ENCODE results near the gene UBE3B.

Gene UBE3B

DNA sequence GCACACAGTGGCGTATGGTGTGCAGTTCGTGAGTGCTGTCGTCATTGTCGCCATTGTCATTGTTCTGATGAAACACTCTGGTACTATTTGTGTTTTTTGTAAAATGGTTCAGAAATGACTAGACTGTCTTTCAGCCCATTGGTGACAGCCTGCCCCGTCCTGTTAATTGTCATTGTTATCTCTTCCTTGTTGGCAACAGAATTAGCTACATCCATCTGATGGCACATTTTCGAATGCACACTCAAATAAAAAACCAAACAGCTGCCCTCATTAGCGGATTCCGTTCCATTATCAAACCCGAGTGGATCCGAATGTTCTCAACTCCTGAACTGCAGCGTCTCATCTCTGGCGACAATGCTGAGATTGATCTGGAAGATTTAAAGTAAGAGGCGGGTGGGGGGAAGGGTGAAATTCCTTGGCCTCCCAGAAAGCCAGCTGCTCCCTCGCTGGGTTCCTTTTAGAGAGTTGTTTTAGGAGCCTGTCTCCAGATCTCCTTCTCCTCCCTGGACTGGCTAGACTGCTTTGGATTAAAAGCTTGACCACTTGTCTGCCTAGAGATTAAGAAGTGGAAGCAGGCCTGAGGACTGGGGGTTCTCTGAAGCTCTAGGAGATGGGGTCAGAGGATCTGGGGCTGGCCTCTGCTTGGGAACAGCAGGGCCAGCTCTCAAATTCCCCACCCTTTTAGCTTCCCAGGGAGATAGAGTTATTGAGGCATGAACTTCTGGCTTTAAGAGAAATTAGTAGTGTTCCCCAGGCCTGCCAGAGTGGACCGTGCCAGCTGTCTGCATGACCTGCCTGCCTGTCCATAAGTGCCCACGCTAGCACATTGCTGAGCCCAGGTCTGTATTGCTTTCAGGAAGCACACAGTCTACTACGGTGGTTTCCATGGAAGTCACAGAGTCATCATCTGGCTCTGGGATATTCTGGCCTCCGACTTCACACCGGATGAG lies 52.5 kb downstream of the UBE3B start:
- no peak for DNase-seq (ENCODE audit: low read depth, low spot score)

- no peak for DNase-seq (ENCODE audit: low read depth, low spot score)
Measured at GRCh38 chr12:109531411-109531810, 54.0 kb downstream of the UBE3B start.

GRCh38 chr12:109532721-109533486 lies 55.5 kb downstream of the UBE3B start:
- DNase-seq (ENCODE audit: low read depth, low spot score) = no peak

DNA sequence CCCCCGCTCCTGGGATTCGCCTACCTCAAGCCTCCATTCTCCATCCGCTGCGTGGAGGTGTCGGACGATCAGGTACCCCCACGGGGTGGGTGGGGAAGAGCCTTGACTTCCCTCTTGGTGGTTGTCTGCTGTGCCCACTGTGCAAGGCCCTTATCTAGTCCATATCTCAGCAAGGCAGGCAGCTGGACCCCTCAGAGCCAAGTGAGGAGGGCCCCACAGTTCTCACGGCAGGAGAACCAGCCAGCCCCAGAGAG lies 56.0 kb downstream of the UBE3B start:
- DNase-seq (ENCODE audit: low read depth, low spot score) = no peak

DNA sequence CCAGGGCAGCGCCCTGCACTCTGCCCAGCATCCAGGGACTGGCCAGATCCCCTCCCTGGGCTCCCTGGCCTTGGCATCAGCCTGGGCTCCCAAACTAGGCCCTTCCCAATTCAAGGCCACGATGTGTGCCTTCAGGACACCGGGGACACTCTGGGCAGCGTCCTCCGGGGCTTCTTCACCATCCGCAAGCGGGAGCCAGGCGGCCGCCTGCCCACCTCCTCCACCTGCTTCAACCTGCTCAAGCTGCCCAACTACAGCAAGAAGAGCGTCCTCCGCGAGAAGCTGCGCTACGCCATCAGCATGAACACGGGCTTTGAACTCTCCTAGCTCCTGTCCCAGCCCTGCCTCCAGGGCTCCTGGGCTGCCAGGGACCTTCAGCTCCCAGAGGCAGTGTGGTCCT lies 57.0 kb downstream of the UBE3B start:
- DNase-seq (ENCODE audit: low read depth, low spot score) = no peak

DNA sequence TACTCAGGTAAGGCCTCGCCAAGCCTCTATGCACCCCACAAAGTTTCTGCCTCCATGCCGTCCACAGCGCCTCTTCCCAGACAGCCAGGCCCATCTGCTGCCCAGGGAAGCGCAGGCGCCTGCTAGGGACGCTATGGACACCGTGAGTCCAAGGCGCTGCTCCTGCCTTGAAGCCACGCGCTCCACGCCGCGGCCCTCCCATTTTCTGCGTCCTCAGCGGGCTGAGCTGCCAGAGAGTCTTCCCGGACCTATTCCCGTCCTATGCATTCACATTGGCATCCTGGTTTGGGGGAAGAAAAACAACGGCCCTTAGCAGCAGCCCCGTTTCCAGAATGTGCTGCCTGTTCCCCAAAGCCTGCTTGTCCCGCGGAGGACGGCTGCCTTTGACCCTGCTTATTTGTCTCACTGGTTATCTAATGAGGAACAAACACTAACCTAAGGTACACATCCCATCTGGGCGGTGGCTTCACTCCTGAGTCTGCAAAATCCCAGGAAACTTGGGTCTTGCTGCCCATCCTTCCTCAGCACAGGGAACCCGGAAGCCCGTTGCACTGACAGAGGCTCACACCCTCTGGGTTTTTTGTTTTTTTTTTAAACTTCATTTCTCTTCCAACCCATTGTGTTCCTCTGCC lies 57.9 kb downstream of the UBE3B start:
- DNase-seq (ENCODE audit: low read depth, low spot score) = no peak

DNA sequence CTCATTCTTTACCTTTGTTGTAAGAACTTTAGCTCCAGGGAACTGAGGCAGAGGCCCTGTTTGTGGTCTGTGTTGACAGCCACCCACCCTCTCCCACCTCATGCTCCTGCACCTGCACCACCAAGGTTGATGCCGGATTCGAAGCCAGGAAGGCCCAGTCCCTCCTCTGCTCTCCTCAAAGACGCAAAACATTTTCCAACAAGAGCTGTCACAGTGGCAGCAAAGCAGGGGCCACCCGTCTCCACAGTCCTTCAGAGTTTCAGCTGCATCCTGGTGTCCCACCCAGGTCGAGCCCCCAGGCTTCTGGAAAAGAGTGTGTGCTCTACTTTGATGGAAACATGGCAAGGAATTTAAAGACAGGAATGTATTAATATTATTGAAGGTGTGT lies 58.4 kb downstream of the UBE3B start:
- DNase-seq (ENCODE audit: low read depth, low spot score) = no peak

- DNase-seq (ENCODE audit: low read depth, low spot score) = no peak
Measured at GRCh38 chr12:109537136-109537535, 59.7 kb downstream of the UBE3B start.

GRCh38 chr12:109538191-109538863 lies 60.9 kb downstream of the UBE3B start:
- no peak for DNase-seq (ENCODE audit: low read depth, low spot score)

DNA sequence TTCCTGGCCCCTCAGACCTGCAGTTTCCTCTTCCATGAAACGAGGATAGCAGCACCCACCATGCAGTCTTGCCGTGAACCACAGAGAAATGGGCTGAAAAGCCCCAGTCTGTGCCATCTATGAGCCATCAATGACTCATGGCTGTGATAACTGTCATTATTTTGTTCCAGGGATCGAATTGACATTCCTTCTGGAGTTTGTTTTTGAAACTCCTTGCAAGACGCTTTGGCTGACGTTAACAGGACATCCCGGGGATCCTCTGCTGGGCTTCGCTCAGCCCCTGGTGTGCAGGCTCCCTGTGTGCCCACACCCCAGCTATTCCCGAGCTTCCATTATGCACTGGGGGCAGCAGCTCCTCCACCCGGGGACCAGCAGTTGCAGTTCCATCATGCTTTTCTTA lies 62.1 kb downstream of the UBE3B start:
- no peak for DNase-seq (ENCODE audit: low read depth, low spot score)

- DNase-seq (ENCODE audit: low read depth, low spot score) = no peak
Measured at GRCh38 chr12:109540526-109541412, 63.3 kb downstream of the UBE3B start.

DNA sequence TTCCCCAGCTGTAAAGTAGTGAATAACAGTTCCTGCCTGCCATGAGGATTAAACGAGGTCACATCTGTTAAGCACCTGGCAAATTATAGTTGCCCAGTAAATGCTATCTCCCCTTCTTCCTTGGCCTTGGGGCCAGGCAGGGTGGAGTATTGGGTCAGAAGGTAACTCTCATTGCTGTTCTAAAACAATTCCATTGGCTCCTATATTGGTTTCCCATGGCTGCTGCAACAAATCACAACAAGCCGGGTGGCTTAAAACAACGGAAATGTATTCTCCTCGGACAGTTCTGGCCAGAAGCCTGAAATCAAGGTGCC lies 63.9 kb downstream of the UBE3B start:
- no peak for DNase-seq (ENCODE audit: low read depth, low spot score)

DNA sequence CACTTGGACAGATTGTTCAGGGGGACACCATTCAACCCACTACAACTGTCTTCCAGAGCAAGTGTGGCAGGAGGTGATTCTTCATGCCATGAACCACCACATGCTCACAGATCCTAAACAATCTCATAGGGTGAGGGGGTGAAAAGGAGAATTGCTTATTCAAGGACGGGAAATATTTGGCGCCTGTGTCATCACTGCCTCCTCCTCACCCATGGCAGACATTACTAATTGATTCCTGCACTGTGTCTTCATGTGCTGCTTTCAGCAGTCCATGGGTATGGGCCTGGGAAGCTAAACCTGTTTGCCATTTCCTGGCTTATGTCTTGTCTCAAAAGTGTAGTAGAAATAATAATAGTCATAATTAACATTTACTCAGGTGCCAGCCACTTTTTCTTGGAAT lies 64.6 kb downstream of the UBE3B start:
- DNase-seq (ENCODE audit: low read depth, low spot score) = no peak

- no peak for DNase-seq (ENCODE audit: low read depth, low spot score)
Measured at GRCh38 chr12:109542876-109543275, 65.4 kb downstream of the UBE3B start.

- DNase-seq (ENCODE audit: low read depth, low spot score) = no peak
Measured at GRCh38 chr12:109544955-109545531, 67.6 kb downstream of the UBE3B start.

- no peak for DNase-seq (ENCODE audit: low read depth, low spot score)
Measured at GRCh38 chr12:109545826-109546225, 68.4 kb downstream of the UBE3B start.

DNA sequence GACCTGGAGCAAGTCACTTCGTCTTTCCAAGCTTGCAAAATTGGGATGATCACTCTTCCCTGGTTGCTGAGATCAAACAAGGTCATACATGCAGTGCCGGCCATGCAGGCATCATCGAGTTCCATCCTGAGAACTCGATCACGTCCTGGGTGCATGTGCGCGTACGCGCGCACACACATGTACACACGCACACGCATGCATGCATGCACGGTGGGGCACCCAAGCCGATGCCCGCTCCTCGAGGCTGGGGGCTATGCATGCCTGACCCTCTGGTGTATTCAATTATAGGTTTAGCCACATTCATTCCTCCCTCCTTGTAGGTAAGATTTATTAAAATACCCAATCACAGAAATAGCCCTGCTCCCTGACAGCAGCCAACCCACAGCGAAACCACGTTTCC lies 69.9 kb downstream of the UBE3B start:
- no peak for DNase-seq (ENCODE audit: low read depth, low spot score)

DNA sequence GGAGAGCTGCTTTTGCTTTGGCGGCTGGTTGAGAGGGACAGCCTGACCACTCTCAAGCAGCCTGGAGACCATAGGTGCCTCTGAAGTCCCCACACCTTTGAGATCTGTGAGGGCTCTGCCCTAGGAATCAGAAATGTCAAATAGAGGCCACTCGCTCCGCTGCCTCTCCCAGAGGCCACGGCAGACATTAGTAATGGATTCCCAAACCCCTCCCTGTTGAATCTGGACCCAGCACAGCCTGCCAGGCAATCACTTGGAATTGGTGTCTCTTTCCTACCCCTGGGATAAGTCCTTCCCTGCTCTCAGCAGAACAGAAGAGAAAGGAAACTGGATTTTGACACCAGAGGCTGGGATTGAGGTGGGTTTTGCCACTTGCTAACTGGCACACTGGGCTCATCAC lies 70.8 kb downstream of the UBE3B start:
- DNase-seq (ENCODE audit: low read depth, low spot score) = no peak

GRCh38 chr12:109549613-109550270 lies 72.3 kb downstream of the UBE3B start:
- no peak for DNase-seq (ENCODE audit: low read depth, low spot score)

GRCh38 chr12:109550281-109550680 lies 72.8 kb downstream of the UBE3B start:
- no peak for DNase-seq (ENCODE audit: low read depth, low spot score)

All from activated CD4-positive, CD25-positive, alpha-beta regulatory T cell treated with anti-CD3 and anti-CD28 coated beads, Interleukin-2, amount 50 U/mL, for 16 hours (primary cell).